ENCODE measurements around the gene HECW1. TPM values are rescaled to one million over a fixed set of nuclear protein-coding genes. Genes with fewer than 3 reads are reported as not detected.

Gene HECW1
- total and polyA plus RNA-seq, 2 donors = 0.16 to 1.2 TPM

GRCh38 chr7:43387932-43388331 lies 275.5 kb downstream of the HECW1 start:
- WGBS = 62% methylated on average over 3 of the region's 3 CpGs
- Histone ChIP-seq H3K36me3 (ENCODE audit: insufficient read depth) (no peaks in the 10 kb centered on the region), H3K27ac (ENCODE audit: low read depth) (no peak overlapping the region), H3K4me1 (ENCODE audit: insufficient read depth) (no peaks in the 10 kb centered on the region), H3K4me3 (ENCODE audit: low read depth, low read length) (no peak overlapping the region)
- no peak for DNase-seq (ENCODE audit: extremely low spot score)

- Histone ChIP-seq H3K27ac (ENCODE audit: low read depth) (no peak overlapping the region), H3K4me3 (ENCODE audit: low read depth, low read length) (no peak overlapping the region), H3K36me3 (ENCODE audit: insufficient read depth) (no peaks in the 10 kb centered on the region), H3K4me1 (ENCODE audit: insufficient read depth) (no peaks in the 10 kb centered on the region)
- no peak for DNase-seq (ENCODE audit: extremely low spot score)
- WGBS = 87% methylated on average over 1 of the region's 1 CpG
Measured at GRCh38 chr7:43390576-43390975, 278.1 kb downstream of the HECW1 start.

DNA sequence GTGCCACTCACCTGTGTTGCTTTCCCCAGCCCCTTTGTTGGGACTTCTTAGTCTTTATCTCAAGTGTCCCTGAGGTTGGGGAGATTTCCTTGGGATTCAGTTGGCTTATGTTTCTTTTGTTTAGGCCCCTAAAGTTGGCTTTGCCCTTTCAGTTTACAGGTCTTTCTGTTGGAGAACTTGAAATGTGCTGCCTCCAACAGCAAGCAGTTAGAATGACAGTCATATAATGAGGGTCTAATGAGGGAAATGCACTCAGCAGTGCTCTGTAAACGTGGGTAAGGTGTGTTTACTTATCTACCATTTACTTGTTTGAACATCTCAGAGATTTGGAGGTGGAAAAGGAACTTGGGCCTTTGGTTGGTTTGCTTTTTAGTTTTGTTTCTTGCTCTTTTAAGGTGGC lies 279.1 kb downstream of the HECW1 start:
- DNase-seq (ENCODE audit: extremely low spot score) = no peak
- H3K36me3 ChIP-seq (ENCODE audit: insufficient read depth) = no peaks in the 10 kb centered on the region
- no peak overlapping the region for H3K27ac ChIP-seq (ENCODE audit: low read depth)
- no peak overlapping the region for H3K4me3 ChIP-seq (ENCODE audit: low read depth, low read length)
- 31% methylated on average over 1 of the region's 1 CpG for WGBS
- H3K4me1 ChIP-seq (ENCODE audit: insufficient read depth) = no peaks in the 10 kb centered on the region

DNA sequence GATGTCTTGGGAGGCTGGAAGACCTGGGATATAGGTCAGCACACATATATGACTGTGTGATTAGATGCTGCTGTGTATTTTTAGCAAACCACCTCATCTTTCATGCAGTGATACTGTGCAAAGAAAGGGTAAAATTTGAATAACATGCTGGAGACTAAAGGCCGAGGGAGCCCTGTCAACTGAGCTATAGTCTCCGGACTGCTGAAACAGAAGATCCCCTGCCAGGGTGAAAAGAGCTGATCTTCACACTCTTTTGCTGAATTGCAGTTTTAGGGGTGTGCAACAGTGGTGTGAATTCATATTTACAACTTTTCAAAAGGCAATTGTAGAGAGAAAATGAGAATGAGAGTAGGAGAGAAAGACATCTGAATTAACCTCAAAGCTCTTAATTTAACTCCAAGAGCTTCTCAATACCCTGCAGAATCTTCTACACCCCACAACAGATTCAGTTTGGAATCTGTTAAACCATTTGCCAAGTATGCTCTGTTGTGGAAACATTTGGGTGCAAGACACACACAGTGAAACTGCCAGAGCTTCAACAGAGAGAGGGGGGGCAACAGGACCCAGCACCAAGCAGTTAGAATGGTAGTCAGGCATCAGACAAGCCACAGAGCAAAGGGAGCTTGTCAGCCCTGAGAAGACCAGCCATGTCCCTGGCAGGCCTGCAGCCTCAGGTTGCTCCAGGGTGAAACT lies 280.3 kb downstream of the HECW1 start:
- Histone ChIP-seq H3K36me3 (ENCODE audit: insufficient read depth) (no peaks in the 10 kb centered on the region), H3K4me3 (ENCODE audit: low read depth, low read length) (no peak overlapping the region), H3K27ac (ENCODE audit: low read depth) (no peak overlapping the region), H3K4me1 (ENCODE audit: insufficient read depth) (no peaks in the 10 kb centered on the region)
- DNase-seq (ENCODE audit: extremely low spot score) = no peak
- WGBS = 57% methylated on average over 2 of the region's 2 CpGs

GRCh38 chr7:43394441-43395130 lies 282.1 kb downstream of the HECW1 start:
- Histone ChIP-seq H3K27ac (ENCODE audit: low read depth) (no peak overlapping the region), H3K36me3 (ENCODE audit: insufficient read depth) (no peaks in the 10 kb centered on the region), H3K4me1 (ENCODE audit: insufficient read depth) (no peaks in the 10 kb centered on the region), H3K4me3 (ENCODE audit: low read depth, low read length) (no peak overlapping the region)
- 89% methylated on average over 7 of the region's 7 CpGs for WGBS
- no peak for DNase-seq (ENCODE audit: extremely low spot score)

- Histone ChIP-seq H3K36me3 (ENCODE audit: insufficient read depth) (no peaks in the 10 kb centered on the region), H3K27ac (ENCODE audit: low read depth) (no peak overlapping the region), H3K4me3 (ENCODE audit: low read depth, low read length) (no peak overlapping the region), H3K4me1 (ENCODE audit: insufficient read depth) (no peaks in the 10 kb centered on the region)
- WGBS = 49% methylated on average over 2 of the region's 2 CpGs
- no peak for DNase-seq (ENCODE audit: extremely low spot score)
Measured at GRCh38 chr7:43395351-43395750, 282.9 kb downstream of the HECW1 start.

DNA sequence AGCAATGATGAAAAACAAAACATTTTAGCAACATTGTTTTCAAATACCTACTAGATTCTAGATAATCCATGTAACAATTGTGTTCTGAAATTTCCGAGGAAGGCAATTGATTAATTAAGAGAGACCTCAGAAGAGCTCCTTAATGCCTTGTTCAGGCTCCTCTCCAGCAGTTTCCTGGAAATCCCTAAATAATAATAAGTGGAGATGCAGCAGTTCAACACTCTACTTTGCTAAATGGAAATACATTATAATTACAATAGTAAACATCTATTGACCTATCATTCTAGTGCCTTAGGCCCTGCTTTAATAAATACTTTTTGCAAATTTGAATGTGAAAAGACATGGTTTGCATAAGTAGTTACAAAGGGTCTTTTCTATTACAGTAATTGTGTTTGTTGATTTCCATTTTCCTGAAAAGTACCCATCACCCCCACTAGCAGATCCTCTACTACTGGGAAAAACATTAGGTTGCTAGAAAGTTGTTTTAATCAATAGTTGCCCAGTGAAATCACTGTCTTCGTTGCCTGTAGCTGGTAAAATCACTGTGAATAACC lies 283.8 kb downstream of the HECW1 start:
- H3K27ac ChIP-seq (ENCODE audit: low read depth) = no peak overlapping the region
- H3K36me3 ChIP-seq (ENCODE audit: insufficient read depth) = no peaks in the 10 kb centered on the region
- 58% methylated on average over 2 of the region's 2 CpGs for WGBS
- no peak for DNase-seq (ENCODE audit: extremely low spot score)
- no peaks in the 10 kb centered on the region for H3K4me1 ChIP-seq (ENCODE audit: insufficient read depth)
- no peak overlapping the region for H3K4me3 ChIP-seq (ENCODE audit: low read depth, low read length)

- Histone ChIP-seq H3K36me3 (ENCODE audit: insufficient read depth) (no peaks in the 10 kb centered on the region), H3K27ac (ENCODE audit: low read depth) (no peak overlapping the region), H3K4me3 (ENCODE audit: low read depth, low read length) (no peak overlapping the region), H3K4me1 (ENCODE audit: insufficient read depth) (no peaks in the 10 kb centered on the region)
- no peak for DNase-seq (ENCODE audit: extremely low spot score)
Measured at GRCh38 chr7:43398831-43399230, 286.4 kb downstream of the HECW1 start.

GRCh38 chr7:43405948-43406347 lies 293.5 kb downstream of the HECW1 start:
- Histone ChIP-seq H3K4me1 (ENCODE audit: insufficient read depth) (no peaks in the 10 kb centered on the region), H3K4me3 (ENCODE audit: low read depth, low read length) (no peak overlapping the region), H3K27ac (ENCODE audit: low read depth) (no peak overlapping the region), H3K36me3 (ENCODE audit: insufficient read depth) (no peaks in the 10 kb centered on the region)
- 51% methylated on average over 2 of the region's 2 CpGs for WGBS
- no peak for DNase-seq (ENCODE audit: extremely low spot score)

GRCh38 chr7:43406961-43407360 lies 294.5 kb downstream of the HECW1 start:
- no peak overlapping the region for H3K27ac ChIP-seq (ENCODE audit: low read depth)
- H3K4me1 ChIP-seq (ENCODE audit: insufficient read depth) = no peaks in the 10 kb centered on the region
- DNase-seq (ENCODE audit: extremely low spot score) = no peak
- no peak overlapping the region for H3K4me3 ChIP-seq (ENCODE audit: low read depth, low read length)
- WGBS = 65% methylated on average over 5 of the region's 5 CpGs
- no peaks in the 10 kb centered on the region for H3K36me3 ChIP-seq (ENCODE audit: insufficient read depth)

GRCh38 chr7:43408981-43409380 lies 296.5 kb downstream of the HECW1 start:
- Histone ChIP-seq H3K27ac (ENCODE audit: low read depth) (no peak overlapping the region), H3K4me1 (ENCODE audit: insufficient read depth) (no peaks in the 10 kb centered on the region), H3K4me3 (ENCODE audit: low read depth, low read length) (no peak overlapping the region), H3K36me3 (ENCODE audit: insufficient read depth) (no peaks in the 10 kb centered on the region)
- no peak for DNase-seq (ENCODE audit: extremely low spot score)
- WGBS = 54% methylated on average over 5 of the region's 5 CpGs

- no peak overlapping the region for H3K27ac ChIP-seq (ENCODE audit: low read depth)
- H3K36me3 ChIP-seq (ENCODE audit: insufficient read depth) = no peaks in the 10 kb centered on the region
- DNase-seq (ENCODE audit: extremely low spot score) = no peak
- H3K4me3 ChIP-seq (ENCODE audit: low read depth, low read length) = no peak overlapping the region
- H3K4me1 ChIP-seq (ENCODE audit: insufficient read depth) = no peaks in the 10 kb centered on the region
- 98% methylated on average over 3 of the region's 3 CpGs for WGBS
Measured at GRCh38 chr7:43417455-43417854, 305.0 kb downstream of the HECW1 start.

DNA sequence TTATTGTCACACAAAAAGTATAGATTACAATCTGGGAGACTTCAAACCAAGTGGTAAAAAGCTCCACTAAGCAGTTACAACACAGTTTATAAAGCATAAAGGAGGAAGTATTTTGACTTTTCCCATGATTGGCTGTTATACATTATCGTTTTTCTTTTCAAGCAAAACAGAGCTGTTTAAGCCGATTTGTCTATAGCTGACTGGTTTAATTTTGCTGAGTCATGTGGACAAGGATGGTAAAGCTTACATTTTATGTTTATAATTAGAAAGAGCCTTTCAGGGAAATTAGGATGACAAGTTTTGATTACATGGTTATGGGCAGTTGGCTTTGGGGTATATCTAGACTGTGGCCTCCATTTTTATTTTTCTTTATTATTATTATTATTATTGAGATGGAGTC lies 318.0 kb downstream of the HECW1 start:
- 42% methylated on average over 2 of the region's 2 CpGs for WGBS
- H3K4me3 ChIP-seq (ENCODE audit: low read depth, low read length) = no peak overlapping the region
- no peaks in the 10 kb centered on the region for H3K36me3 ChIP-seq (ENCODE audit: insufficient read depth)
- H3K27ac ChIP-seq (ENCODE audit: low read depth) = no peak overlapping the region
- no peaks in the 10 kb centered on the region for H3K4me1 ChIP-seq (ENCODE audit: insufficient read depth)
- no peak for DNase-seq (ENCODE audit: extremely low spot score)

DNA sequence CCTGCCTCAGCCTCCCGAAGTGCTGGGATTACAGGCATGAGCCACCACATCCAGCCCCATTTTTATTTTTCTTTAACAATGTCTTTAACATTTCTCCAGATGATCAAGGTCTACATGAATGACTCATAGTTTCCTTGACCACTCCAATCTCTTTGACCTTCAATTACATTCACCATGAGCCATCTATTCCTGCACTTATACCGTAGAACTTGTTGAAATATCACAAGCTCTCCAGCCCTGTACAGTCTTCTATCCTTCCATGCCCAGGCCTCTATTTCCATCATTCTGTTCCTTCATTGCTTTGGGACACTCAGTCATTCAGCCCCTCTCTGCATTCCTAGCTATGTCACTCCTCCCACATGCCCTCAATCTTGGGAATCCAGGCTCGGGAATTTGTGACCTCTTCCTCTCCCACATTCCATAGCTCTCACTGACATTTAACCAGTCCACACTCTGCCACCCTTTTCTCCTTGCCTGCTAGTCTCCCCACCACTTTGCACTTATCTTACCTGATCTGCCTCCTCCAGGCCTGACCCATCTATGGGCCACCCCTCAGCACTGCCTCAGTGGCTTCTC lies 318.7 kb downstream of the HECW1 start:
- no peaks in the 10 kb centered on the region for H3K4me1 ChIP-seq (ENCODE audit: insufficient read depth)
- 72% methylated on average over 3 of the region's 3 CpGs for WGBS
- no peak for DNase-seq (ENCODE audit: extremely low spot score)
- H3K36me3 ChIP-seq (ENCODE audit: insufficient read depth) = no peaks in the 10 kb centered on the region
- no peak overlapping the region for H3K27ac ChIP-seq (ENCODE audit: low read depth)
- H3K4me3 ChIP-seq (ENCODE audit: low read depth, low read length) = no peak overlapping the region

Measured in urinary bladder (tissue), 4 donors.